GM21737 (cell line): ENCODE results near the gene NUP62.
"Not testable (repeated sequence)": the region's sequence is repeated elsewhere in the genome, so short reads cannot be mapped to it uniquely, and the experiment has no call there.

ENCODE experiments used
- ATAC-seq: cut with Tn5 transposase; IDR thresholded peaks from one replicate; pipeline ENCODE4 v1.9.1; 2021; ENCODE audit warnings: mild to moderate bottlenecking, moderate library complexity; ENCODE audit not compliant: unreplicated experiment

The NUP62 gene

DNA sequence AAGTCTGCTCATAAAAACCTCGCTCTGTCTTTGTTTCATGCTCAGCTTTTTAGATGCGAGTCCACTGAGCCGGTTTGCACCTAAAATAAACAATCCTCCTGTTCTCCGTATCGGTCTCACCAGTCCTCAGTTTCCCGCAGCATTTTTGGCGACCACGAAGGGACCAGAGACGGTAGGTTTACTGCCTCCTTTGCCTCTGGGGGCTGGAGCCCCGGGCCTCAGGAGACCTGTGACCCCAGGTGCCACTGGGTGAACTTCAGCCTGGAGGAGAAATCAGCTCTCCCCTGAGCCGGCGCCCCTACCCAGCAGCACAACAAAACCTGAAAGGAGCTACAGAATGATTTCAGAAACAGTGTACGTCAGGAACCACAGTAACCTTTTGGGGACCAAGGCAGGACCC, 23.6 kb upstream of the NUP62 start:
- ATAC-seq = no peak

DNA sequence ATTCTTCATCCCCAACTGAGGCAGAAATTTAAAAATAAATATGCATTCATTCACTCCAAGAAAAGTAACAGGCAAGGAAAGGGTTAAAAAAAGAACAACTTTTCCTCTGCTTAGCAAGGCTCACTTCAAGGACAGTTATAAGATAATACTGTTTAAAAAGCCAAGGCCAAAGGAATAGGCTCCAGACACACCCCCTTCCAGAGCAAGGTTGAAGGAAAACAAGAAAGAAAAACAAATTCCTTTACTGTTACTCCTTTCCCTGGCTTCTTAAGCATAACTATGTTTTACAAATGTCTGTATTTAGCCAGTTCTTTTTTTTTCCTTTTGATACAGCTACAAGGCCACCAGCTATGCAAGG, 23.2 kb upstream of the NUP62 start:
- no peak for ATAC-seq

DNA sequence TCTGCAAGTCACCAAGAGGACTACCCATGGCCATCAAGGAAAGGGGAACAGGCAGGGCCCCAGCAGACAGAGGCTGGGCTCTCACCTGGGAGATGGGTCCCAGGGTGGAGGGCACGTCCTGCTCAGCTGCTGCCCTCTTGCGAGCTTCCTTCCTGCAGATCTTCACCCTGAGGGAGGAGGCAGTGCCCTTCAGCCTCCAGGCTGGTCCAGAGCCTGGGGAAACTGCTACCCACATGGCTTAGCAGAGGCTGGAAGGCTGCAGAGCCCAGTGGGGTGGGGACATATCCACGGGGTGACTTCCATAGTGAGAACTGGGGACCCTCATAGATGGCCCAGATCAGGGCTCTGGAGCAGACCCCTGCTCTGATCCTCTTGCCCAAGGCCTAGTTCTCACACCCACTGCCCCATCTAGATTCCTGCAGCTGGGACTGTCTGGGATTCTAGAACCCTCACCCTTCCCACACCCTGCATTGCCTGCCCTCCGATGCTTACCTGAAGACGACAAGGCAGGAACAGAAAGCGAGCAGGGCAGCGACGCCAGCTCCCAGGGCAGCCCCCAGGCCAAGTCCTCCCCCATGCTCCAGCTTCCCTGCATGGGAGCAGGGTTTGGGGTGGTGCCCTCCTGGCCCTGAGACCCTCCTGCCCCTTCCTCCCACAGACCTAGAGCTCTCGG, 22.6 kb upstream of the NUP62 start:
- ATAC-seq = no peak

DNA sequence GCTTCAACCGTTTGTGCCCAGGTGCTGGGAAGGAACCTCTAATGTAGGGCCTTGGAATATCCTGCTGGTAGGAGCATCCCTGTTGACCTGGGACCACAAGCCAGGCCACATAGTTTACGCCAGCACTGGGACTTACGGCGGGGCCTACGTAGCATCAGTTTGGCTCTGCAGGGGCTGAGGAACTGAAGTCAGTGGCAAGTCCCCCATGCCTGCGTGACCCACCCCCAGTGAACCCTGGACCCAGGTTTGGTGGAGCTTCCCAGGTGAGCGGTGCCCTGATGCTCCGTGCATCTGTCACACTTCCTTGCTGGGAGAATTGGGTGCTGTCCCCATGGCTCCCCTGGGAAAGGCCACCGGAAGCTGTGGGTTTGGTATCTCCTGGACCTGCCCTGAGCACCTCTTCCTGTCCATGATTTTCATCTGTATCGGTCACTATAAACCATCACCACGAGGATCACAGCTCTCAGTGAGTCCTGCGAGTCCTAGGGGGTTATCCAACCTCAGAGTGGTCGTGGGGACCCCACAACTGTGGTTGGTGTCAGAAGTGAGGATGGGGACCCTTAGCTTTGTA, 21.7 kb upstream of the NUP62 start:
- no peak for ATAC-seq

DNA sequence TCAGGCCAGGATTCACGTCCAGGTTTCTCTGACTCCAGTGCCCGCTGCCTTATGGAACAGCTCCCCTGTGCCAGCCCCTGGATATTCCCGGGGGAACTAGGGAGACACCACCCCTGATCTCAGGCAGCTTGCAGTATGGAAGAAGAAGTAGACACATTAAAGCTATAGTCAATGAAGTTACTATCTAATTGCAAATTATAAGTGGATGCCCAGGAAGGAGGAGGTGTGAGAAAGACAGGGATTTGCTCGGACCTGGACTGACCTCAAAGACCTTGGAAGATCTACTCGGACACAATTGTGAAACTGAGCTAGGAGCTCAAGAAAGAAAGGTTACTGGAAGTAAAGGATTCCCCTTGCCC, 21.3 kb upstream of the NUP62 start:
- ATAC-seq = no peak

DNA sequence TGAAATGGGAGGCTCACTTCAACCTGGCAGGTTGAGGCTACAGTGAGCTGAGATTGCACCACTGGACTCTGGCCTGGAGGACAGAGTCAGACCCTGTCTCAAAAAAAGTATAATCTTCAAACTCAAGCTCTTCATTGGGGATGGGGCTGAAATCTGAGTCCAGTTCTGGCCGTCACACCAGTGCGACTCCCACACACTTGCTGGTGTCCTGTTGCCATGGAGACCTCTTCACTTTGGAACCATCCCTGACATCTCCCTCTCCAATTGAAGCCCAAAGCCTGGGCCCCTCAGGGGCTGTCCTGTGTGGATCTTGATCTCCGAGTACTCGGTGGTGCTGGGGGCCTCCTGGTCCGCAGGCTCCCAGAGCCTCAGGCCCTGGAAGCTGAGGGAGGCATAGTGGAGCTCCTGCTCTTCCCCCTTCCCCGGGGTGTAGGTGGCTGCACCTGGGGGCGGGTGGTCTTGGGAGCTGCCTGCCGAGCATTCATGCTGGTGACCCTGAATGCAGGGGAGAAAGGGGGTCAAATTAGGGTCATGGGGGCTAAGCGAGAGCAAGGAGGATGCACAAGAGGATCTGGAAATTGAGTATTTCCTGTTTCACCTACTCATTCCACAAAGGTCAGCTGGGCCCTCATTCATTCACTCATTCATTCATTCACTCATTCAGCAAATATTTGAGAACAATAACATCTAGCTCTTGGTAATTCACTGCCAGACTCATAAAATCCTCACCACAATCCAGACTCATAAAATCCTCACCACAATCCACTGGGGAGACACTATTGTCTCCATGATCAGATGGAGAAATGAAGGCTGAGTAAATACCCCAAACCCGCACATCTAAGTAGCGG, 20.7 kb upstream of the NUP62 start:
- no peak for ATAC-seq

DNA sequence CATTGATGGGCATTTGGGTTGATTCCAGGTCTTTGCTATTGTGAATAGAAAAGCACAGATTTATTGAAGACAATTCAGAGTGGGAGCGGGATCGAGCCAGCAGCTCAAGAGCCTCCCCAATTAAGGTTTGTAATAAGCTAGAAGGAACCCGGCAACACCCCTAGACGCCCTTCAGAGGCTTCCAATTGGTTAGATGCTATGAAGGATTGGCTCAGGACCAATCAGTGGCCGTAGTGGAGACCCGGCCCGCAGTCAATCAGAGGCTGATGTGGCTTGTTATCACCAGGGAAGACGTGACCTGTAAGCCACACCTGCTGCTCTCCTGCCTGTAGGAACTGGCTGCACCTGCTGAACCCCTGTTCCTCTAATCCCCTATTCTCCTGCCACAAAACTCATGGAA, 17.1 kb upstream of the NUP62 start:
- no peak for ATAC-seq

DNA sequence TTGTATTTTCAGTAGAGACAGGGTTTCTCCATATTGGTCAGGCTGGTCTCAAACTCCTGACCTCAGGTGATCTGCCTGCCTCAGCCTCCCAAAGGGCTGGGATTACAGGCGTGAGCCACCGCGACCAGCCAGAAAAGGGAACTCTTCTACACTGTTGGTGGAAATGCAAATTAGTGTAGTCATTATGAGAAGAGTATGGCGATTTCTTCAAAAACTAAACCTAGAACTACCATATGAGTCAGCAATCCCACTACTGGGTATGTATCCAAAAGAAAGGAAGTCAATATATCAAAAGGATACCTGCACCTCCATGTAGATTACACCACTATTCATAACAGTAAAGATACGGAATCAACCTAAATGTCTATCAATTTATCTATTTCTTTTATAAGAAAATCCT, 15.3 kb upstream of the NUP62 start:
- not testable (repeated sequence) for ATAC-seq

DNA sequence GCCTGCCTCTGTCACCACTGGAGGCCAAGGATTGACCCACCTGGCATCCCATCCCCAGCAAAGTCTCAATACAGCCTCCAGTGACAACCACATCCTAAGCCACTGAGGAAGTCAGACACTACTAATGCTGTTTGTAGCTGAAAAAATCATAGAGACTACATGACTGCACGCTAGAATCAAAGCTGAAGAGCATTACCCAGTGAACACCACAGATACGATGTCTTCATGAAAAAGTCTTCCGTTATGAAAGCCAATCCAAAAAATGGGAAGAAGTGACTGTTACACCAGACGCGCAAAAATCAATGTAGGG, 11.1 kb upstream of the NUP62 start:
- no peak for ATAC-seq

DNA sequence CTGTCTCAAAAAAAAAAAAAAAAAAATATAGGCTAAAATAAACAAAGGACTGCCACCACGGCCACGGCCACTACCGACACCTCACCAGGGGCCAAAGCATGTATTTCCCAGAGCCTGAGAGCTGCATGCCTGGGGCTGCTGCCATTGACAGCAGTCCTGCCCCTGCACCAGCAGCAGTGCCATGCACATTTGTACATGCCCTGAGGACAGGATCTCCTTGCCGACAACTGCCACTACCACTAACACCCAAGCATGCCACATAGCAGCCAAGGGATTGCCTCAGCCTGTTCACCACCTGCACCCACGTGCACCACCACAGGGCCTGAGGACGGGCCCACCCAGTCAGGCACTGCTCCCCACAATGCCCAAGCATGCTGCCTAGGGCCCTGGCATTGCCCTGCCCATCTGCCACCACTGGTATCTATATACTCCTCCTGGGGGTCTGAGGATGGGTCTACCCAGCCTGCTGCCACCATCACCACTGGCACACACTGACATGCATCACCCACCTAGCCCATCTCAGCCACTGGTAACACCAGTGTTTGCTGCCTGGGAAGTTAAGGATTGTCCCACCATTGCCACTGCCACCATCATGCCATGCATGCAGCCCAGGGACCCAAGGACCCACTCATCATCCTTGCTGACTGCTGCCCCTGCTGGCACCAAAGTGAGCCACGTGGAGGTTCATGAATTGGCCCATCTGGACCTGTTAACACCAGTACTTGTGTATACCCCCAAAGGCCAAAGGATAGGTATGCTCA, 10.6 kb upstream of the NUP62 start:
- ATAC-seq = no peak

DNA sequence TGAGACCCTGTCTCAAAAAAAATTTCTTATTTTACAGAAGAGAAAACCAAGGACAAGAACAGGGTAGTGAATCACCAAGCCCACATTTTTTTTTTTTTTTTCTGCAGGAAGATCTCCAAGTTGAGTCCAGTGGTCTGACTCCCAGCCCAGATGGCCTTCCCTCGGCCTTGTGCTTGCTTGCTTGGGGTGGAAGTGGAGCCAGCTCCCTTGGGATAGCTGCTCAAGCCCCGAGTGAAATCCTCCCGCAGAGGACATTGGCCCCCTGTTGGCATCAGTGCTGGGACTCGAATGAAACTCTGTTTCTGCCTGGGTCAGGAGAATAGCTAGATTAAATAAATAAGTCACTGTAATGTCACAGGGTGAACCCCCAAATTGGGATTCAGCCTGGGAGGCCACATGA, 9.4 kb upstream of the NUP62 start:
- no peak for ATAC-seq

DNA sequence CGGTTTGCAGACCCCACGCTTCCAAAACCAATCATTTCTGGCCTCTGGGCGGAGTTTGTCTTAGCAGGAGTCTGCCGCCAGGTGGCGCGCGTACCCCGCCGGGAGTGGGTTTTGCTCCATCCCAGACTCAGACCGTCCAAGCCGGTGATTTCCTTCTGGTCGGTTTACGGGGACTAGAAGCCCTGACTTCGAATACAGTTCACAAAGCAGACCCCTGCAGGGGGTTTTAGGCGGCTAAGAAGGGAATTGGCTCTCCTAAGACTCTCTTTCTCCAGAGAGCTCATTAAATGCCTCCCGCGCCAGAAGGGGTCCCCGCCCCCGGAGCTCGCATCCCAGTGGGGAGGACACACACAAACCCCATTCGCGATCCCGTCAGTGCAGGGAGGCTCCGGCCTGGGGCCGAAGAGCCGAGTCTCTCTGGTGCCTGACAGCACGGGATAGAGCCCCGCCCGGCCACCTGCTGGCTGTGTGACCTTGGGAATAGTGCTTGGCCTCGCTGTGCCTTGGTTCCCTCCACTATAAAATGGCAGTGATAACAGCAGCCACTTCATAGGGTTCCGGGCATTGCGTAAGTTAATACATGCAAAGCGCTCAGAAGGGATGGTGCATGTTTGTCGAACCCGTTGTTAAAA, 8.6 kb upstream of the NUP62 start:
- no peak for ATAC-seq

DNA sequence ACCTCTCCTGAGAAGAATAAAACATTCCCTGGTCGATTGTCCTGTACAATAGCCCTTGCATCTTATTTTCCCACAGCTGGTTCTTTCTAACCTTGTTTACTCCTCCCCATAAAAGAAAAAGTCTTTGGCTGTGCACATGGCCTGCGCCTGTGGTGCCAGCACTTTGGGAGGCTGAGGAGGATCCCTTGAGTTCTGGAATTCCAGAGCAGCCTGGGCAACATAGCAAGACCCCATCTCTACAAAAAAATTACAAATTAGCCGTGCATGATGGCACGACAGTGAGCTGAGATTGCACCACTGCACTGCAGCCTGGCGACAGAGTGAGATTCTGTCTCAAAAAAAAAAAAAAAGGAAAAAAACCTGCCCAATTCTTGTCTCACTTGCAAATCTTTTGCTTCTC, 7.2 kb upstream of the NUP62 start:
- no peak for ATAC-seq

DNA sequence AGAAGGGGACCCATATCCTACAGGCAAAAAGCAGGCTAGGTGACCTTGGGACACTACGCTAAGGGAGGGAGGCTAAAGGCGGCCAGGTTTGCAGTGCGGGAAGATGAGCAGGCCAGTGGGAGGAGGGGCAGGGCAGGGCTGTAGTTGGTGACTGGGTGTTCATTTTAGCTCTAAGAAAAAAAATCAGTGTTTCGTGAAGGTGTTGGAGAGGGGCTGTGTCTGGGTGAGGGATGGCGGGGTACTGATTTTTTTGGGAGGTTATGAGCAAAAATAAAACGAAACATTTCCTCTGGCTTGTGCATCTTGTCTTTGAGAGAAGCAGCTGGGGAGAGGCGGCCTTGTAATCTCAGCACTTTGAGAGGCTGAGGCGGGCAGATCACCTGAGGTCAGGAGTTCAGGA, 4.3 kb upstream of the NUP62 start:
- no peak for ATAC-seq

DNA sequence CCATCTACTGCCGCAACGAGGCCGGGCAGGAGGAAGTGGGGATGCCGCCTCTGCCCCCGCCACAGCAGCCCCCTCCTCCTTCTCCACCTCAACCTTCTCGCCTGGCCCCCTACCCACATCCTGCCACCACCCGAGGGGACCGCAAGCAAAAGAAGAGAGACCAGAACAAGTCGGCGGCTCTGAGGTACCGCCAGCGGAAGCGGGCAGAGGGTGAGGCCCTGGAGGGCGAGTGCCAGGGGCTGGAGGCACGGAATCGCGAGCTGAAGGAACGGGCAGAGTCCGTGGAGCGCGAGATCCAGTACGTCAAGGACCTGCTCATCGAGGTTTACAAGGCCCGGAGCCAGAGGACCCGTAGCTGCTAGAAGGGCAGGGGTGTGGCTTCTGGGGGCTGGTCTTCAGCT, 3.4 kb upstream of the NUP62 start:
- no peak for ATAC-seq

DNA sequence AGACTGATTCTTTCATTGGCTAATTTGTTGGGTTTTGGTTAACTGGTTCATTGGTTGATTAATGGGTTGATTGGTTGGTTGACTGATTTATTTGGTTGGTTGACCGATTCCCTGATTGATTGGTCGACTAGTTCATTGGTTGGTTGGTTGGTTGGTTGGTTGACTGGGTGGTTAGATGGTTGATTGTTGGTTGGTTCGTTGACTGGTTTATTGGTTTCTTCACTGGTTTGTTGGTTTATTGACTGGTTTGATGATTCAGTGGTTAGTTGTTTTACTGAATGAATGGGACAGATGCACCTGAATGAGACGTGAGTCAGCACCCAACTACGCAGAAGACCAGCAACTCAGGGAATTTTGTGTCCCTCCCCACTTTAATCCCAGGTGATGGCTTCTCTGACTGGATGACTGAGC, 2.7 kb upstream of the NUP62 start:
- no peak for ATAC-seq

DNA sequence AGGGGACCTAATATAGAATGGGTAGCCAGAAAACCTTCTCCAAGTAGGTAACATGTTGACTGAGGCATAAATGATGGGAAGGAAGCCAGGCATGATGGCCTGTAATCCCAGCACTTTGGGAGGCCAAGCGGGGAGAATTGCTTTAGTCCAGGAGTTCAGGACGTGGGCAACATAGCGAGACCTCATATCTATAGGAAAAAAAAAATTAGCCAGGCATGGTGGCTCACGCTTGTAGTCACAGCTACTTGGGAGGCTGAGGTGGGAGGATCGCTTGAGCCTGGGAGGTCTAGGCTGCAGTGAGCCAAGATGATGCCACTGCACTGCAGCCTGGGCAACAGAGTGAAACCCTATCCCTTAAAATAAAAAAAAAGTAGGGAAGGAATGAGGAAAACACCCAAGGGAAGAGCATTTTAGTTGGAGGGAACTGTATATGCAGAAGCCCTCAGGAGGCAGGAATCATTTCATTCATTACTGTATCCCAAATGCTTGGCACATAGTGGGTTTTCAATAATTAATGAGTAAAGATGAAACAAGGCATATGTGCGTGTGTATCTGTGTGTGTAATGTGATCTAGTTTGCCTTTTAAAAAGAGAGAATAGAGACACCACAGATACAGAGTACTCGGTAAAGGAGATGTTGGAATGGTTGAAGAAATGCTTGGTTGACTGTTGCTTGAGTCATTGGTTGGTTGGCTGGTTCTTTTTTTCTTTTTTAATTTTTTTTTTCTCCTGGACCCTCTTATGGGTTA, 2.2 kb upstream of the NUP62 start:
- ATAC-seq = no peak

DNA sequence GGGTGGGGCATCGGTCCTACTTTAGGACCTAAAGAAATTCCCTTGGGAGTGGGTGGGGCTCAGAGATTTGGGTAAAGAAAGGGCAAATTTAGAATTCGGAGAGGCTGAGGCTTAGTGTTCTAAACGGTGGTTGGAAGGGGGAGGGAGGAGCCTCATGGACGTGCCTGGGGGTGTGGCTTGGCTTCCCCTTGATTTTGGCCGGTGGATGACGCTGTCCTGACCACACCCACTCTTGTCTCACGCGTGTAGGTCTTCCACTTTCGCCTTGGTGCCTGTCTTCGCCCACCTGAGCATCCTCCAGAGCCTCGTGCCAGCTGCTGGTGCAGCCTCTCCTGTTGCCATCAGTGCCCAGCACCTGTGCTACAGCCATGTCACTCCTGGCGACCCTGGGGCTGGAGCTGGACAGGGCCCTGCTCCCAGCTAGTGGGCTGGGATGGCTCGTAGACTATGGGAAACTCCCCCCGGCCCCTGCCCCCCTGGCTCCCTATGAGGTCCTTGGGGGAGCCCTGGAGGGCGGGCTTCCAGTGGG, 1.2 kb upstream of the NUP62 start:
- no peak for ATAC-seq

DNA sequence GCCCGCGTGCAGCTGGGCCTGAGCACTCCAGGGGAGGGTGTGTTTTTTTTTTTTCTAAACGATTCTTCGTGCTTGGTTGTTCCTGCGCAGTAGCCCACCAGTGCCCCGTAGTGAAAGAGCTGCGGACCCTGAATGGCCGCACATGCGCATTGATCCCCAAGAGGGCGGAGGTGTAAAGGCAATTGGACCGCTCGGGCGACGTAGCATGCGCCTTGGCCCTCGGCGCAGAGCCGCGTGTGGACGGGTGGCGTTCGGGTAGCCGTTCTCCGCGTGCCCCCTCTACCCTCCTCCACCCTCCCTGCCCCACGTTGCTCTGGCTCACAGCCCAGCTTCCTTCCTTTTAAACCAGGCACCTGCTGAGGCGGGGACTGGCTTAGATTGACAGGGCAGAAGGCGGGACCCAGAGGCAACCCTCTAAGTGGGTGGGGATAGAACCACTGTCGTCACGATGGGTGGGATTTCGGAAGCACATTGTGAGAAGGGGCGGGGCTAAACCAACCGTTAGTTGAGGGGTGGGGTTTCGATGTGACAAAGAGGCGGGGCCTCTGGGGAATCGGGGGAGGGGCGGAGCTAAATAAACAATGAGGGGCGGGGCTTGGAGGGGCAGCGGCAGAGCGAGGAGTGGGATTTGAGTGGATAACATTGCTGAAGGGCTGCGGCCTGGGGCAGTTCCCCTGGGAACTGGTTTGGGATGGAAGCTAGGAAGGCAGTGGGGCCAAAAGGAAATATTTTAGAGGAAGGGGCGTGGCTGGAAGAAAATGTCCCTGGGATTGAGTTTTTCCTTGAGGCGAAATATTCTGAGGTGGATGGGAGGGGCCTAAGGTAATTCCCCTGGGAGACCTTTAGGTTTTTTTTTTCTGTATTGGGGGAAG, 543 bp upstream of the NUP62 start:
- ATAC-seq = peak; percentile 69
